ENCODE results near the gene DNAH11.

DNAH11 gene

DNA sequence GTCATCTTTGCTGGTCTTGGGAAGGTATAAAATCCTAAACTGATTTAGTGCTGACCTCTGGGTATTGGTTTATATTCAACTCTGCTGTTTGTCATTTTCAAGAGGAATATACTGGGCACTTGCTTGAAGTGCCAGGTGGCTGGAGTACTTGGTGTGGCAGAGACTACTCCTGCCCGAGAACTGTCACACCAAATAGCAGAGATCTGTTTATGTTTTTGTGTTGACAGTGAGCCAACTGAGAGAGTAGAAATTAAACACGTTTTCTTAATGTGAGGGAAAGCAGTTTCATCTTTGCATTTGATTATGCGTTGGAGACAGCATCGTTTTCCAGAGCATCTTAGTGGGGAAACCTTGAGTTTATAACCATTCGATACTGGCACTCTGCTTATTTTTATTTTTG lies 228.4 kb downstream of the DNAH11 start:
- Histone ChIP-seq H2BK15ac (replicated peaks; ENCODE audit: low read depth) (no peak overlapping the region), H2BK120ac (ENCODE audit: low read depth, low read length) (no peak overlapping the region), H3K18ac (ENCODE audit: low read length) (no peak overlapping the region), H3K79me2 (ENCODE audit: control insufficient read depth, insufficient read depth, low read length) (no peaks in the 10 kb centered on the region), H3K4me1 (ENCODE audit: control insufficient read depth, low read depth, low read length) (peaks cover 10% of the 10 kb centered on the region), H3K23ac (ENCODE audit: low read length) (no peak overlapping the region), H4K5ac (ENCODE audit: low read length) (no peak overlapping the region), H3K4me2 (ENCODE audit: low read length) (no peak overlapping the region), H3K27ac (ENCODE audit: low read depth, low read length) (no peak overlapping the region), H3K9ac (ENCODE audit: low read length) (no peak overlapping the region), H3K56ac (ENCODE audit: low read length) (no peak overlapping the region), H4K8ac (ENCODE audit: low read depth, low read length) (no peak overlapping the region), H3K79me1 (ENCODE audit: low read length) (no peaks in the 10 kb centered on the region), H2BK5ac (ENCODE audit: low read length) (no peak overlapping the region), H2AK5ac (ENCODE audit: low read length) (no peak overlapping the region), H3K36me3 (ENCODE audit: control insufficient read depth, insufficient read depth, low read length) (no peaks in the 10 kb centered on the region), H3K4ac (ENCODE audit: low read depth, low read length) (no peak overlapping the region), H3K27me3 (ENCODE audit: insufficient read depth, low read length, poor library complexity) (no peaks in the 10 kb centered on the region), H3K4me3 (ENCODE audit: low read length) (no peak overlapping the region)
- no peak for DNase-seq
- no CpG with 5 or more reads among the region's 5 CpGs for WGBS (ENCODE audit: extremely low coverage, insufficient coverage, low lambda C conversion rate)

- DNase-seq, result peak; percentile 96
- Histone ChIP-seq H4K8ac (ENCODE audit: low read depth, low read length) (no peak overlapping the region), H3K27me3 (ENCODE audit: insufficient read depth, low read length, poor library complexity) (no peaks in the 10 kb centered on the region), H3K9ac (ENCODE audit: low read length) (no peak overlapping the region), H3K79me2 (ENCODE audit: control insufficient read depth, insufficient read depth, low read length) (no peaks in the 10 kb centered on the region), H3K23ac (ENCODE audit: low read length) (no peak overlapping the region), H3K4me1 (ENCODE audit: control insufficient read depth, low read depth, low read length) (peaks cover 10% of the 10 kb centered on the region), H3K4me3 (ENCODE audit: low read length) (no peak overlapping the region), H3K36me3 (ENCODE audit: control insufficient read depth, insufficient read depth, low read length) (no peaks in the 10 kb centered on the region), H3K56ac (ENCODE audit: low read length) (no peak overlapping the region), H3K27ac (ENCODE audit: low read depth, low read length) (no peak overlapping the region), H4K5ac (ENCODE audit: low read length) (no peak overlapping the region), H3K79me1 (ENCODE audit: low read length) (no peaks in the 10 kb centered on the region), H2AK5ac (ENCODE audit: low read length) (no peak overlapping the region), H3K4ac (ENCODE audit: low read depth, low read length) (no peak overlapping the region), H2BK5ac (ENCODE audit: low read length) (no peak overlapping the region), H3K4me2 (ENCODE audit: low read length) (no peak overlapping the region), H3K18ac (ENCODE audit: low read length) (no peak overlapping the region), H2BK15ac (replicated peaks; ENCODE audit: low read depth) (no peak overlapping the region), H2BK120ac (ENCODE audit: low read depth, low read length) (no peak overlapping the region)
- no CpG with 5 or more reads among the region's 5 CpGs for WGBS (ENCODE audit: extremely low coverage, insufficient coverage, low lambda C conversion rate)
These were observed 229.2 kb downstream of the DNAH11 start for GRCh38 chr7:21771906-21772610.

DNA sequence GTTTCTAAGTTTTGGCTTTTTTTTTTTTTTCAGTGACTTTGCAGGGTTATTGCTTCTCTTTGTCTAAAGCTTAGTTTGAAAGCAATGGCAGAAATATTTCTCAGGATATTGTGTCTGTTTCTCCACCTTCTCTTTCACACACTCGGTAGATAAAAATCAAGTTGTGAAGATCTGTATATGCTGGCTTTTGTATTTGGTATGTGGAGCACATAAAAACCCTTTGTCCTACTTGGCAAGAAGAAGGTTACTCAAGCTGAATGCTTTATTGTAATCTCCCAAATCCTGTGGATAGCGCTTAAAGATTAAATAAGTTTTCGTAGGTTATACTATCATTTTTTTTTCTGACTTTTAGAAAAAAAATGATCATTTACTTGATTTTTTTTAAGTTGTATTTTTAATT lies 230.5 kb downstream of the DNAH11 start:
- no CpG with 5 or more reads among the region's 3 CpGs for WGBS (ENCODE audit: extremely low coverage, insufficient coverage, low lambda C conversion rate)
- no peaks in the 10 kb centered on the region for H3K27me3 ChIP-seq (ENCODE audit: insufficient read depth, low read length, poor library complexity)

DNA sequence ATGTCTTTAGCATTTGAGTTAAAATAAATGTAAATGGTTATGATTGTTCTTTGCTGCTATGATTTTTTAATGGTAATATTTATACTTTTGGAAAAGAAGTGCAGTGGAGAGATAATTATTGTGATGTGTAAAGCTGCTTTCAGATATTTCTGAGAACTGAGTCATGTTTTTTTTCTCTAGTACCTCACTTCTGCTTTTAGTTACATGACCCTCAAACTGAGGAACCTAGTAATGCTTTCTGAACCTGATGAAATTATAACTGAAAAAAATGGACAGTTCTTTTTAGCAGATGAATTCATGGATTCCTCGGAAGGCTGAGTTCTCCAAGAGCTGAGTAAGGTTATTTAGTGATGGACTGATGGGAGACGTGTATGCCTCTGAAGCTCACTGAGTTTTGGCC lies 235.1 kb downstream of the DNAH11 start:
- H3K27me3 ChIP-seq (ENCODE audit: insufficient read depth, low read length, poor library complexity), result no peaks in the 10 kb centered on the region
- H3K9ac ChIP-seq (ENCODE audit: low read length), result no peak overlapping the region
- no peak overlapping the region for H3K23ac ChIP-seq (ENCODE audit: low read length)
- no peak overlapping the region for H2BK15ac ChIP-seq (replicated peaks; ENCODE audit: low read depth)
- no peak overlapping the region for H3K27ac ChIP-seq (ENCODE audit: low read depth, low read length)
- H3K36me3 ChIP-seq (ENCODE audit: control insufficient read depth, insufficient read depth, low read length), result no peaks in the 10 kb centered on the region
- WGBS (ENCODE audit: extremely low coverage, insufficient coverage, low lambda C conversion rate), result no CpG with 5 or more reads among the region's 2 CpGs
- no peak overlapping the region for H3K4ac ChIP-seq (ENCODE audit: low read depth, low read length)
- H3K4me3 ChIP-seq (ENCODE audit: low read length), result no peak overlapping the region
- H3K79me1 ChIP-seq (ENCODE audit: low read length), result no peaks in the 10 kb centered on the region
- H4K8ac ChIP-seq (ENCODE audit: low read depth, low read length), result no peak overlapping the region
- no peak overlapping the region for H2BK5ac ChIP-seq (ENCODE audit: low read length)
- peaks cover 2% of the 10 kb centered on the region for H3K4me1 ChIP-seq (ENCODE audit: control insufficient read depth, low read depth, low read length)
- no peak overlapping the region for H2AK5ac ChIP-seq (ENCODE audit: low read length)
- no peak overlapping the region for H4K5ac ChIP-seq (ENCODE audit: low read length)
- no peak overlapping the region for H2BK120ac ChIP-seq (ENCODE audit: low read depth, low read length)
- H3K79me2 ChIP-seq (ENCODE audit: control insufficient read depth, insufficient read depth, low read length), result no peaks in the 10 kb centered on the region
- DNase-seq, result no peak
- H3K4me2 ChIP-seq (ENCODE audit: low read length), result no peak overlapping the region
- no peak overlapping the region for H3K56ac ChIP-seq (ENCODE audit: low read length)
- H3K18ac ChIP-seq (ENCODE audit: low read length), result no peak overlapping the region

More for the DNA sequence above, 230.5 kb downstream of the DNAH11 start:
- DNase-seq, result peak; percentile 32
- H2BK5ac ChIP-seq (ENCODE audit: low read length), result no peak overlapping the region
- H3K79me1 ChIP-seq (ENCODE audit: low read length), result no peaks in the 10 kb centered on the region
- no peak overlapping the region for H3K4me3 ChIP-seq (ENCODE audit: low read length)
- no peak overlapping the region for H3K56ac ChIP-seq (ENCODE audit: low read length)
- no peaks in the 10 kb centered on the region for H3K36me3 ChIP-seq (ENCODE audit: control insufficient read depth, insufficient read depth, low read length)
- H4K5ac ChIP-seq (ENCODE audit: low read length), result no peak overlapping the region
- peaks cover 10% of the 10 kb centered on the region for H3K4me1 ChIP-seq (ENCODE audit: control insufficient read depth, low read depth, low read length)
- no peak overlapping the region for H4K8ac ChIP-seq (ENCODE audit: low read depth, low read length)
- no peak overlapping the region for H3K4me2 ChIP-seq (ENCODE audit: low read length)
- no peak overlapping the region for H2BK120ac ChIP-seq (ENCODE audit: low read depth, low read length)
- H3K27ac ChIP-seq (ENCODE audit: low read depth, low read length), result no peak overlapping the region
- no peak overlapping the region for H3K4ac ChIP-seq (ENCODE audit: low read depth, low read length)
- no peak overlapping the region for H3K9ac ChIP-seq (ENCODE audit: low read length)
- no peak overlapping the region for H3K23ac ChIP-seq (ENCODE audit: low read length)
- H3K79me2 ChIP-seq (ENCODE audit: control insufficient read depth, insufficient read depth, low read length), result no peaks in the 10 kb centered on the region
- H2BK15ac ChIP-seq (replicated peaks; ENCODE audit: low read depth), result no peak overlapping the region
- H2AK5ac ChIP-seq (ENCODE audit: low read length), result no peak overlapping the region
- no peak overlapping the region for H3K18ac ChIP-seq (ENCODE audit: low read length)

GRCh38 chr7:21778953-21779352 lies 236.1 kb downstream of the DNAH11 start:
- Histone ChIP-seq H3K79me1 (ENCODE audit: low read length) (no peaks in the 10 kb centered on the region), H3K36me3 (ENCODE audit: control insufficient read depth, insufficient read depth, low read length) (no peaks in the 10 kb centered on the region), H2AK5ac (ENCODE audit: low read length) (no peak overlapping the region), H3K4me2 (ENCODE audit: low read length) (no peak overlapping the region), H2BK5ac (ENCODE audit: low read length) (no peak overlapping the region), H3K18ac (ENCODE audit: low read length) (no peak overlapping the region), H3K4me3 (ENCODE audit: low read length) (no peak overlapping the region), H4K8ac (ENCODE audit: low read depth, low read length) (no peak overlapping the region), H3K4ac (ENCODE audit: low read depth, low read length) (no peak overlapping the region), H2BK120ac (ENCODE audit: low read depth, low read length) (no peak overlapping the region), H3K27me3 (ENCODE audit: insufficient read depth, low read length, poor library complexity) (no peaks in the 10 kb centered on the region), H3K9ac (ENCODE audit: low read length) (no peak overlapping the region), H3K4me1 (ENCODE audit: control insufficient read depth, low read depth, low read length) (peaks cover 2% of the 10 kb centered on the region), H3K23ac (ENCODE audit: low read length) (no peak overlapping the region), H2BK15ac (replicated peaks; ENCODE audit: low read depth) (no peak overlapping the region), H3K27ac (ENCODE audit: low read depth, low read length) (no peak overlapping the region), H4K5ac (ENCODE audit: low read length) (no peak overlapping the region), H3K79me2 (ENCODE audit: control insufficient read depth, insufficient read depth, low read length) (no peaks in the 10 kb centered on the region), H3K56ac (ENCODE audit: low read length) (no peak overlapping the region)
- WGBS (ENCODE audit: extremely low coverage, insufficient coverage, low lambda C conversion rate), result no CpG with 5 or more reads among the region's 9 CpGs
- DNase-seq, result no peak

DNA sequence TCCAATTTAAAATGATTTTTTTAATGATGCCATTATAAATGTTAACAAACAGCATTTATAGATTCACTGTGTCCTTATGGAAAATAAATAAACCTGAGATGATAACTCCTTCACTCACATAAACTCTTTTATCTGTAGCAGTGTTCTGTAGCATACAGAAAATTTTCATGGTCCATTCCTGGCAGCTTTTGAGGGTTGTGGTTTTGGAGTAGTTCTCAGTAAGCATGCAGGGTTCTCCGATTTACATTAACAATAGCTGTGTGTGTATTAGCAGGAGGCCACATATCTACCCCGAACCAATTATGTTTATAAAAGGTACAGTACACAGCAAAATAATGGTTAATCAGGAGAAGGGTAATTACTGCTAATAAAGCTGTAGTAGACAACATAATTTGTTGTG lies 240.2 kb downstream of the DNAH11 start:
- DNase-seq, result no peak
- whole genome bisulfite sequencing (ENCODE audit: extremely low coverage, insufficient coverage, low lambda C conversion rate), result no CpG with 5 or more reads among the region's 2 CpGs
- H3K27me3 ChIP-seq (ENCODE audit: insufficient read depth, low read length, poor library complexity), result no peaks in the 10 kb centered on the region

More for the DNA sequence above, 240.2 kb downstream of the DNAH11 start:
- H4K8ac ChIP-seq (ENCODE audit: low read depth, low read length), result no peak overlapping the region
- H3K4ac ChIP-seq (ENCODE audit: low read depth, low read length), result no peak overlapping the region
- H3K4me1 ChIP-seq (ENCODE audit: control insufficient read depth, low read depth, low read length), result no peaks in the 10 kb centered on the region
- no peak overlapping the region for H3K4me3 ChIP-seq (ENCODE audit: low read length)
- H2BK5ac ChIP-seq (ENCODE audit: low read length), result no peak overlapping the region
- H3K36me3 ChIP-seq (ENCODE audit: control insufficient read depth, insufficient read depth, low read length), result no peaks in the 10 kb centered on the region
- H3K79me1 ChIP-seq (ENCODE audit: low read length), result no peaks in the 10 kb centered on the region
- no peak overlapping the region for H4K5ac ChIP-seq (ENCODE audit: low read length)
- H3K79me2 ChIP-seq (ENCODE audit: control insufficient read depth, insufficient read depth, low read length), result no peaks in the 10 kb centered on the region
- no peak overlapping the region for H2AK5ac ChIP-seq (ENCODE audit: low read length)
- H3K18ac ChIP-seq (ENCODE audit: low read length), result no peak overlapping the region
- H2BK15ac ChIP-seq (replicated peaks; ENCODE audit: low read depth), result no peak overlapping the region
- no peak overlapping the region for H3K23ac ChIP-seq (ENCODE audit: low read length)
- H3K56ac ChIP-seq (ENCODE audit: low read length), result no peak overlapping the region
- H3K9ac ChIP-seq (ENCODE audit: low read length), result no peak overlapping the region
- no peak overlapping the region for H3K27ac ChIP-seq (ENCODE audit: low read depth, low read length)
- H2BK120ac ChIP-seq (ENCODE audit: low read depth, low read length), result no peak overlapping the region
- H3K4me2 ChIP-seq (ENCODE audit: low read length), result no peak overlapping the region
